Left hindlimb (tissue), 1 donor: ENCODE data around the gene CDK15.
A peak's percentile ranks its signal among the peaks of the same experiment; 100 is the strongest.
"Not testable (repeated sequence)": the region's sequence is repeated elsewhere in the genome, so short reads cannot be mapped to it uniquely, and the experiment has no call there.

ENCODE experiments used
- DNase-seq: peaks from one replicate; pipeline ENCODE4 v3.0.0-alpha.2; 2018

Gene CDK15

GRCh38 chr2:201806442-201807170, at the start of gene CDK15:
Gene CDK15, plus strand, starts transcription at chr2:201806537. Its CDS starts 128 bp downstream, at chr2:201806665.
- DNase-seq: no peak

GRCh38 chr2:201758234-201758633, 48.1 kb upstream of the CDK15 start:
- no peak for DNase-seq

- no peak for DNase-seq
Observed at GRCh38 chr2:201758873-201759272, 47.5 kb upstream of the CDK15 start.

GRCh38 chr2:201759567-201759966, 46.8 kb upstream of the CDK15 start:
- no peak for DNase-seq

GRCh38 chr2:201761101-201761500, 45.2 kb upstream of the CDK15 start:
- DNase-seq: no peak

GRCh38 chr2:201764469-201764868, 41.9 kb upstream of the CDK15 start:
- not testable (repeated sequence) for DNase-seq

GRCh38 chr2:201765799-201766198, 40.5 kb upstream of the CDK15 start:
- DNase-seq: no peak

- DNase-seq: no peak
Observed at GRCh38 chr2:201768918-201769317, 37.4 kb upstream of the CDK15 start.

GRCh38 chr2:201769666-201770373, 36.5 kb upstream of the CDK15 start:
- DNase-seq: no peak

- DNase-seq: no peak
Observed at GRCh38 chr2:201773990-201774389, 32.3 kb upstream of the CDK15 start.

GRCh38 chr2:201774546-201774945, 31.8 kb upstream of the CDK15 start:
- DNase-seq: no peak

- DNase-seq: no peak
Observed at GRCh38 chr2:201775326-201775725, 31.0 kb upstream of the CDK15 start.

- DNase-seq: no peak
Observed at GRCh38 chr2:201777043-201777442, 29.3 kb upstream of the CDK15 start.

- DNase-seq: no peak
Observed at GRCh38 chr2:201777869-201778268, 28.5 kb upstream of the CDK15 start.

- peak; percentile 37 for DNase-seq
Observed at GRCh38 chr2:201779901-201780673, 26.2 kb upstream of the CDK15 start.

- peak; percentile 96 for DNase-seq
Observed at GRCh38 chr2:201780674-201781493, 25.5 kb upstream of the CDK15 start, which contains the start of gene ALS2. Gene ALS2, minus strand, starts transcription at chr2:201780933. Its CDS starts 12,048 bp downstream, at chr2:201768885.

- peak; percentile 43 for DNase-seq
Observed at GRCh38 chr2:201781557-201782051, 24.7 kb upstream of the CDK15 start.

GRCh38 chr2:201784563-201784962, 21.8 kb upstream of the CDK15 start:
- DNase-seq: no peak

- DNase-seq: no peak
Observed at GRCh38 chr2:201785135-201785534, 21.2 kb upstream of the CDK15 start.

- no peak for DNase-seq
Observed at GRCh38 chr2:201786471-201786870, 19.9 kb upstream of the CDK15 start.

GRCh38 chr2:201788371-201788770, 18.0 kb upstream of the CDK15 start:
- DNase-seq: no peak

- no peak for DNase-seq
Observed at GRCh38 chr2:201789395-201789794, 16.9 kb upstream of the CDK15 start.
